ENCODE measurements around the gene MT2A. TPM values are rescaled to one million over a fixed set of nuclear protein-coding genes. Genes with fewer than 3 reads are reported as not detected.
A peak's percentile ranks its signal among the peaks of the same experiment; 100 is the strongest.

Gene MT2A
- total RNA-seq, 1 donor from 2014 or later = 139 TPM

- Histone ChIP-seq H3K36me3 (ENCODE audit: control insufficient read depth, insufficient read depth, low read length) (no peaks in the 10 kb centered on the region), H3K27me3 (ENCODE audit: control insufficient read depth, insufficient read depth, low read length) (peaks cover 51% of the 10 kb centered on the region), H3K4me3 (ENCODE audit: low read depth, low read length) (no peak overlapping the region)
- no peak for TF ChIP-seq CTCF (IDR thresholded peaks at IDR 0.05; ENCODE audit: insufficient read depth, low read length, poor library complexity, severe bottlenecking)
- no peak for DNase-seq (ENCODE audit: low read depth)
These were observed 26.5 kb downstream of the MT2A start for GRCh38 chr16:56634715-56635440.

GRCh38 chr16:56635441-56635967 is 27.1 kb downstream of the MT2A start:
- H3K27me3 ChIP-seq (ENCODE audit: control insufficient read depth, insufficient read depth, low read length) = peaks cover 51% of the 10 kb centered on the region

GRCh38 chr16:56636616-56637413 is 28.4 kb downstream of the MT2A start:
- Histone ChIP-seq H3K4me3 (ENCODE audit: low read depth, low read length) (no peak overlapping the region), H3K36me3 (ENCODE audit: control insufficient read depth, insufficient read depth, low read length) (no peaks in the 10 kb centered on the region), H3K27me3 (ENCODE audit: control insufficient read depth, insufficient read depth, low read length) (peaks cover 51% of the 10 kb centered on the region)
- TF ChIP-seq CTCF (IDR thresholded peaks at IDR 0.05; ENCODE audit: insufficient read depth, low read length, poor library complexity, severe bottlenecking) = no peak
- no peak for DNase-seq (ENCODE audit: low read depth)

More at GRCh38 chr16:56635441-56635967, 27.1 kb downstream of the MT2A start:
- TF ChIP-seq CTCF (IDR thresholded peaks at IDR 0.05; ENCODE audit: insufficient read depth, low read length, poor library complexity, severe bottlenecking) = no peak
- Histone ChIP-seq H3K36me3 (ENCODE audit: control insufficient read depth, insufficient read depth, low read length) (no peaks in the 10 kb centered on the region), H3K4me3 (ENCODE audit: low read depth, low read length) (no peak overlapping the region)
- no peak for DNase-seq (ENCODE audit: low read depth)

GRCh38 chr16:56637814-56638750 is 29.7 kb downstream of the MT2A start, which contains the start of gene MT1A:
Gene MT1A, plus strand, starts transcription at chr16:56638666. Its CDS starts 73 bp downstream, at chr16:56638739.
- H3K27me3 ChIP-seq (ENCODE audit: control insufficient read depth, insufficient read depth, low read length) = peaks cover 40% of the 10 kb centered on the region
- no peaks in the 10 kb centered on the region for H3K36me3 ChIP-seq (ENCODE audit: control insufficient read depth, insufficient read depth, low read length)
- DNase-seq (ENCODE audit: low read depth) = no peak
- H3K4me3 ChIP-seq (ENCODE audit: low read depth, low read length) = peak within 1 kb of the TSS; percentile 41
- no peak for TF ChIP-seq CTCF (IDR thresholded peaks at IDR 0.05; ENCODE audit: insufficient read depth, low read length, poor library complexity, severe bottlenecking)

GRCh38 chr16:56639045-56639444 is 30.7 kb downstream of the MT2A start:
- H3K4me3 ChIP-seq (ENCODE audit: low read depth, low read length) = no peak overlapping the region
- H3K27me3 ChIP-seq (ENCODE audit: control insufficient read depth, insufficient read depth, low read length) = peaks cover 36% of the 10 kb centered on the region
- no peak for TF ChIP-seq CTCF (IDR thresholded peaks at IDR 0.05; ENCODE audit: insufficient read depth, low read length, poor library complexity, severe bottlenecking)
- no peak for DNase-seq (ENCODE audit: low read depth)
- H3K36me3 ChIP-seq (ENCODE audit: control insufficient read depth, insufficient read depth, low read length) = no peaks in the 10 kb centered on the region
